ENCODE results near the gene ANKRD66.

DNA sequence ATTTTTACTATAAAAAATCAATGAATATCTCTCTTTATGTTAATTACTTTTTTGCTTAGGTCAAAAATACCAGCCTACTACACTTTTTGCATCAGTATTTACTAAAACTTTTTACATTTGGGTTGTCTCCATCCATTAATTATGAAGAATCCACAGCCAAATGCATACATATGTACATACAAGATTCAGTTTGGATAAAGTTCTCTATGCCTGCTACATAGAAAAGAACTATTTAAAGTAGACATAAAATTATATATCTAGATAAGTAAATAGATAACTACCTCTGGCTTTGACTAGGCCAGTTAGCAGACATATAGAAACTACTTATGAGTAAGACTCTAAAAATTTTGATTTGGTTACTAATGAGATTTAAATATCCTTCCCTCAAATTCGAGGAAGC is 46.8 kb upstream of the ANKRD66 start:
- TF ChIP-seq CTCF (conservative IDR thresholded peaks at IDR 0.05; ENCODE audit: low read depth, low read length): no peak
- no peak for TF ChIP-seq POLR2A (IDR thresholded peaks at IDR 0.05; ENCODE audit: low read depth, low read length)
- no peak for TF ChIP-seq RCOR1 (IDR thresholded peaks at IDR 0.05; ENCODE audit: insufficient replicate concordance, low read length)
- no peak for TF ChIP-seq NFE2L2 (IDR thresholded peaks at IDR 0.05; ENCODE audit: low read depth, low read length)
- TF ChIP-seq CEBPB (IDR thresholded peaks at IDR 0.05; ENCODE audit: low read depth, low read length): no peak
- TF ChIP-seq RAD21 (IDR thresholded peaks at IDR 0.05; ENCODE audit: low read length): no peak
- no peak for TF ChIP-seq SMC3 (IDR thresholded peaks at IDR 0.05; ENCODE audit: low read depth, low read length)
- no peak for TF ChIP-seq RFX5 (IDR thresholded peaks at IDR 0.05; ENCODE audit: low read depth, low read length)
